Mesenchymal stem cell (in vitro differentiated cells and primary cell): Measurements from ENCODE around the gene ZNF33B. TPM values are rescaled to one million over a fixed set of nuclear protein-coding genes. Genes with fewer than 3 reads are reported as not detected.
"Not testable (repeated sequence)": the region's sequence is repeated elsewhere in the genome, so short reads cannot be mapped to it uniquely, and the experiment has no call there.

Experiments
- DNase-seq: peaks from one replicate; pipeline ENCODE4 v3.0.0-alpha.2; 2013
- H2AFZ ChIP-seq: one replicate; pipeline ENCODE4 v1.6.1; 2013; ENCODE audit warnings: low read depth, mild to moderate bottlenecking, control low read depth, inconsistent platforms, low read length, moderate library complexity
- H2AK5ac ChIP-seq: 2 replicates; pipeline ENCODE4 v1.6.1; 2013; ENCODE audit warnings: low read length, moderate library complexity, mild to moderate bottlenecking, inconsistent platforms; ENCODE audit not compliant: severe bottlenecking
- H2BK120ac ChIP-seq: one replicate; pipeline ENCODE4 v1.6.1; 2013; ENCODE audit warnings: low read depth, mild to moderate bottlenecking, inconsistent platforms, low read length, moderate library complexity
- H2BK12ac ChIP-seq, 2 experiments: one replicate each; pipeline ENCODE4 v1.6.1; 2013; ENCODE audit warnings: inconsistent platforms in 2 of 2, low read length in 2 of 2, mild to moderate bottlenecking in 2 of 2, moderate library complexity in 2 of 2, control low read depth in 1 of 2
- H2BK15ac ChIP-seq: one replicate; pipeline ENCODE4 v1.6.1; 2013; ENCODE audit warnings: mild to moderate bottlenecking, low read depth, inconsistent platforms; ENCODE audit not compliant: poor library complexity, severe bottlenecking
- H2BK5ac ChIP-seq: 2 replicates; pipeline ENCODE4 v1.6.1; 2013; ENCODE audit warnings: low read depth, mild to moderate bottlenecking, low read length, control low read depth, inconsistent platforms; ENCODE audit not compliant: poor library complexity, severe bottlenecking
- H3K14ac ChIP-seq, 2 experiments: one replicate each; pipeline ENCODE4 v1.6.1; 2013; ENCODE audit warnings: inconsistent platforms in 2 of 2, low read length in 2 of 2, control low read depth in 1 of 2, mild to moderate bottlenecking in 1 of 2, moderate library complexity in 1 of 2
- H3K18ac ChIP-seq, 2 experiments: one replicate each; pipeline ENCODE4 v1.6.1; 2013; ENCODE audit warnings: inconsistent platforms in 2 of 2, low read length in 2 of 2, control low read depth in 1 of 2, low read depth in 1 of 2, mild to moderate bottlenecking in 1 of 2
- H3K23ac ChIP-seq, 2 experiments: one replicate each; pipeline ENCODE4 v1.6.1; 2013; ENCODE audit warnings: inconsistent platforms in 2 of 2, low read length in 2 of 2, mild to moderate bottlenecking in 2 of 2, moderate library complexity in 2 of 2, control low read depth in 1 of 2
- H3K27ac ChIP-seq: 2 replicates; pipeline ENCODE4 v1.5.1; 2013; ENCODE audit warnings: mild to moderate bottlenecking, moderate library complexity, low read length, control low read depth, inconsistent platforms; ENCODE audit not compliant: poor library complexity, severe bottlenecking
- H3K27me3 ChIP-seq, 2 experiments: 2 replicates each; pipeline versions ENCODE4 v1.6.1 to v1.7.0; 2013; ENCODE audit warnings: low read length in 2 of 2, mild to moderate bottlenecking in 2 of 2, moderate library complexity in 2 of 2, control low read depth in 1 of 2, inconsistent platforms in 1 of 2; ENCODE audit not compliant: control insufficient read depth in 1 of 2, insufficient read depth in 1 of 2
- H3K36me3 ChIP-seq, 2 experiments: 2 replicates each; pipeline versions ENCODE4 v1.6.1 to v1.7.0; 2013; ENCODE audit warnings: low read length in 2 of 2, control low read depth in 1 of 2, inconsistent platforms in 1 of 2, low read depth in 1 of 2, mild to moderate bottlenecking in 1 of 2; ENCODE audit not compliant: insufficient read depth in 2 of 2, control insufficient read depth in 1 of 2
- H3K4ac ChIP-seq, 2 experiments: one replicate each; pipeline ENCODE4 v1.6.1; 2013; ENCODE audit warnings: inconsistent platforms in 2 of 2, low read length in 2 of 2, mild to moderate bottlenecking in 2 of 2, moderate library complexity in 2 of 2, control low read depth in 1 of 2, low read depth in 1 of 2
- H3K4me1 ChIP-seq: 2 replicates; pipeline ENCODE4 v1.6.1; 2013; ENCODE audit warnings: low read depth, low read length, control low read depth; ENCODE audit not compliant: control insufficient read depth, insufficient read depth
- H3K4me2 ChIP-seq: 2 replicates; pipeline ENCODE4 v1.6.1; 2013; ENCODE audit warnings: low read length, mild to moderate bottlenecking, inconsistent platforms; ENCODE audit not compliant: poor library complexity, severe bottlenecking
- H3K4me3 ChIP-seq, 2 experiments: 2 replicates each; pipeline versions ENCODE4 v1.5.1 to v1.7.0; 2013; ENCODE audit warnings: low read length in 2 of 2, mild to moderate bottlenecking in 2 of 2, control low read depth in 1 of 2, low read depth in 1 of 2; ENCODE audit not compliant: insufficient read depth in 1 of 2
- H3K79me1 ChIP-seq: replicated peaks from 2 replicates; pipeline ENCODE4 v1.6.1; 2013; ENCODE audit warnings: mild to moderate bottlenecking, control low read depth, low read length, inconsistent platforms; ENCODE audit not compliant: poor library complexity, severe bottlenecking
- H3K9ac ChIP-seq: 2 replicates; pipeline ENCODE4 v1.7.0; 2013; ENCODE audit warnings: mild to moderate bottlenecking, low read length, moderate library complexity
- H3K9me3 ChIP-seq: 2 replicates; pipeline ENCODE4 v1.7.0; 2013; ENCODE audit warnings: mild to moderate bottlenecking, low read length; ENCODE audit not compliant: control insufficient read depth
- H4K8ac ChIP-seq: one replicate; pipeline ENCODE4 v1.6.1; 2013; ENCODE audit warnings: inconsistent platforms, mild to moderate bottlenecking, low read length, moderate library complexity
- H4K91ac ChIP-seq: one replicate; pipeline ENCODE4 v1.6.1; 2013; ENCODE audit warnings: mild to moderate bottlenecking, low read length, inconsistent platforms
- WGBS: methylation state at CpG from one replicate; pipeline ENCODE4 v1.1.7; 2013; ENCODE audit warnings: mixed read lengths; 5-methylcytosine and 5-hydroxymethylcytosine counted together
- polyA plus RNA-seq, 2 experiments: library from polyadenylated mRNA; stranded (reverse); fragments of 200-250 nt; gene quantifications; one replicate each; pipeline ENCODE4 v1.2.3, GENCODE V29; 2013

The ZNF33B gene
- polyA plus RNA-seq (2013, experiment 1 of 2) = 3.7 TPM
- polyA plus RNA-seq (2013, experiment 2 of 2) = 3.1 TPM

- H2BK5ac ChIP-seq = peak within 1 kb of the TSS; percentile 80
- H3K27me3 ChIP-seq = no peaks in the 10 kb centered on the region
- H4K8ac ChIP-seq = peak within 1 kb of the TSS; percentile 99
- peaks cover 9% of the 10 kb centered on the region for H3K79me1 ChIP-seq
- peak within 1 kb of the TSS; percentile 80 to 100 for H3K4me3 ChIP-seq
- H2AFZ ChIP-seq = peak within 1 kb of the TSS; percentile 91
- H3K18ac ChIP-seq = peak within 1 kb of the TSS; percentile 86 to 92
- H3K36me3 ChIP-seq = peaks cover 0 to 3% of the 10 kb centered on the region in 2 experiments
- H3K4ac ChIP-seq = peak within 1 kb of the TSS; percentile 66 to 90
- H2BK15ac ChIP-seq = peak within 1 kb of the TSS; percentile 78
- peaks cover 7% of the 10 kb centered on the region for H3K4me1 ChIP-seq
- WGBS = under 1% methylated on average over 61 of the region's 62 CpGs
- H2BK12ac ChIP-seq = no peak within 1 kb of the TSS
- no peak within 1 kb of the TSS for H2AK5ac ChIP-seq
- H3K14ac ChIP-seq = peak within 1 kb of the TSS in 1 of 2 experiments; percentile 99
- no peaks in the 10 kb centered on the region for H3K9me3 ChIP-seq
- H3K9ac ChIP-seq = peak within 1 kb of the TSS; percentile 95
- peak within 1 kb of the TSS; percentile 99 for H2BK120ac ChIP-seq
- peak within 1 kb of the TSS; percentile 93 for H4K91ac ChIP-seq
- peak within 1 kb of the TSS; percentile 94 for H3K4me2 ChIP-seq
- peak; percentile 90 for DNase-seq
- peak within 1 kb of the TSS; percentile 82 for H3K27ac ChIP-seq
- peak within 1 kb of the TSS in 1 of 2 experiments; percentile 83 for H3K23ac ChIP-seq
Measured at GRCh38 chr10:42638055-42638820, at the start of gene ZNF33B. ZNF33B (minus strand) TSS chr10:42638570; CDS start chr10:42636928, 1,642 bp downstream.

GRCh38 chr10:42684517-42684916 lies 46.1 kb upstream of the ZNF33B start:
- Histone ChIP-seq H3K4me2 (no peak overlapping the region), H4K8ac (no peak overlapping the region), H3K79me1 (no peaks in the 10 kb centered on the region), H2BK120ac (no peak overlapping the region), H2BK15ac (no peak overlapping the region), H3K4ac (no peak overlapping the region), H2BK5ac (no peak overlapping the region), H3K27ac (no peak overlapping the region), H3K4me1 (no peaks in the 10 kb centered on the region), H4K91ac (no peak overlapping the region), H3K18ac (no peak overlapping the region), H3K36me3 (no peaks in the 10 kb centered on the region), H3K9ac (no peak overlapping the region), H3K4me3 (no peak overlapping the region), H2AFZ (no peak overlapping the region), H2AK5ac (no peak overlapping the region), H3K14ac (no peak overlapping the region), H3K9me3 (no peaks in the 10 kb centered on the region), H3K27me3 (no peaks in the 10 kb centered on the region), H2BK12ac (no peak overlapping the region), H3K23ac (no peak overlapping the region)
- 80% methylated on average over 1 of the region's 2 CpGs for WGBS
- no peak for DNase-seq

GRCh38 chr10:42680267-42680666 lies 41.9 kb upstream of the ZNF33B start:
- Histone ChIP-seq H3K4me3 (no peak overlapping the region), H3K9ac (no peak overlapping the region)

GRCh38 chr10:42665181-42665979 lies 27.0 kb upstream of the ZNF33B start:
- DNase-seq, H3K4ac ChIP-seq, H3K9me3 ChIP-seq, H3K36me3 ChIP-seq, H3K9ac ChIP-seq, H3K4me3 ChIP-seq, H4K8ac ChIP-seq, H2AK5ac ChIP-seq, H3K4me2 ChIP-seq, H3K79me1 ChIP-seq, H3K4me1 ChIP-seq, H3K23ac ChIP-seq, H2BK120ac ChIP-seq, H3K27me3 ChIP-seq, H2BK15ac ChIP-seq, H3K18ac ChIP-seq, H2BK5ac ChIP-seq, H3K14ac ChIP-seq, H2AFZ ChIP-seq, H4K91ac ChIP-seq, H3K27ac ChIP-seq, H2BK12ac ChIP-seq: not testable (repeated sequence)
- WGBS = 77% methylated on average over 24 of the region's 24 CpGs

More at GRCh38 chr10:42680267-42680666, 41.9 kb upstream of the ZNF33B start:
- H3K79me1 ChIP-seq = no peaks in the 10 kb centered on the region
- no peaks in the 10 kb centered on the region for H3K9me3 ChIP-seq
- H2AK5ac ChIP-seq = no peak overlapping the region
- H4K91ac ChIP-seq = no peak overlapping the region
- no peak overlapping the region for H2BK15ac ChIP-seq
- no peak overlapping the region for H3K23ac ChIP-seq
- no peak overlapping the region for H2BK120ac ChIP-seq
- H2BK5ac ChIP-seq = no peak overlapping the region
- no peak overlapping the region for H3K4me2 ChIP-seq
- H3K27me3 ChIP-seq = no peaks in the 10 kb centered on the region
- H3K27ac ChIP-seq = no peak overlapping the region
- no peak overlapping the region for H3K4ac ChIP-seq
- DNase-seq = no peak
- no peaks in the 10 kb centered on the region for H3K36me3 ChIP-seq
- no peak overlapping the region for H4K8ac ChIP-seq
- H3K4me1 ChIP-seq = no peaks in the 10 kb centered on the region
- H3K18ac ChIP-seq = no peak overlapping the region
- no peak overlapping the region for H2BK12ac ChIP-seq
- no peak overlapping the region for H3K14ac ChIP-seq
- 89% methylated on average over 1 of the region's 1 CpG for WGBS
- H2AFZ ChIP-seq = no peak overlapping the region
